Neural cell (in vitro differentiated cells): ENCODE data around the gene NKX2-3.

Experiments
- EZH2 ChIP-seq: fragments of 200-600, 300-800 bp; shearing (Covaris generic), sonication (generic); IDR thresholded peaks from 2 replicates; pipeline ENCODE4 v1.6.1; 2014; ENCODE audit warnings: antibody characterized with exemption, low read length, borderline replicate concordance, mild to moderate bottlenecking; ENCODE audit not compliant: insufficient read depth, poor library complexity, severe bottlenecking
- TAF1 ChIP-seq: IDR thresholded peaks from 2 replicates; pipeline ENCODE4 v1.6.1; 2012; ENCODE audit warnings: low read depth

DNA sequence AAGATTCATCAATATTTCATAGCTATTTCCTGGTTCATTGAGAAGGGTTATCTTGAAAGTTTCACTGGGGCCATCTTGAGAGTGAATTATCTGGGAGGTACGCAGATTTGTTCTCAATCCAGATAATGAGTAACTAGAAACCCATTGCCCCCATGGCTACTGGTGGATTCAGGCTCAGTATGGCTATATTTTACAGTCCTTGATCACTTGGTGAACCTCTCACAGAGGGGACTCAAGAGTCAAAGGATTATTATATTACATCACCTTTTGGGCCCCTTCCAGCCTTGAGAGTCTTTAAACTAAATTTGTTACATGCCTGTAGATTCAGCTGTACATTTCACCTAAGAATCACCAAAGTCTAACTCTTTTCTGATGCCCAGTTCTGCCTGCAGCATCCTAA, 11.6 kb downstream of the NKX2-3 start:
- TF ChIP-seq TAF1 (no peak), EZH2 (no peak)
